Activated CD8-positive, alpha-beta memory T cell treated with anti-CD3 and anti-CD28 coated beads for 36 hours (primary cell): ENCODE measurements around the gene KCNK3. TPM values are rescaled to one million over a fixed set of nuclear protein-coding genes. Genes with fewer than 3 reads are reported as not detected.
"Not testable (repeated sequence)": the region's sequence is repeated elsewhere in the genome, so short reads cannot be mapped to it uniquely, and the experiment has no call there.

Experiments used
- CTCF ChIA-PET: fragments of 350-600 bp; sonication (Branson Sonifier 250); formaldehyde crosslinking; loops from one replicate; lab custom pipeline; 2021; ENCODE audit warnings: antibody characterized with exemption; lab: Charles Lee
- POLR2A ChIA-PET: fragments of 350-600 bp; sonication (Branson Sonifier 250); formaldehyde crosslinking; loops from one replicate; lab custom pipeline; 2021; ENCODE audit warnings: antibody characterized with exemption; lab: Charles Lee
- total RNA-seq, 2 experiments: library from RNA; stranded (reverse); gene quantifications; one replicate each; pipeline ENCODE4 v1.2.3, GENCODE V29; 2021

Gene KCNK3
- total RNA-seq: not detected

GRCh38 chr2:26692279-26692896 lies at the start of gene KCNK3:
TSS of gene KCNK3 (plus strand) at chr2:26692722. CDS start at chr2:26692876, 154 bp downstream.
- ChIA-PET CTCF (interaction anchor here (1.4 kb wide), 1 partner anchor 53 kb away, joined by 3 read pairs; no protein-coding TSS in a partner anchor), POLR2A (interaction anchor here (0.6 kb wide), 1 partner anchor 1584 kb away, joined by 3 read pairs; no protein-coding TSS in a partner anchor)

- POLR2A ChIA-PET: no interaction called here
Observed at GRCh38 chr2:26644188-26644835, 48.2 kb upstream of the KCNK3 start.

GRCh38 chr2:26645762-26646161 lies 46.8 kb upstream of the KCNK3 start:
- ChIA-PET POLR2A (no interaction called here), CTCF (interaction anchor here (0.7 kb wide), 1 partner anchor 423 kb away, joined by 4 read pairs; no protein-coding TSS in a partner anchor)

More at GRCh38 chr2:26644188-26644835, 48.2 kb upstream of the KCNK3 start:
- CTCF ChIA-PET: interaction anchor here (1.0 to 1.2 kb wide), 2 partner anchors 38 to 248 kb away, joined by 4 to 5 read pairs; no protein-coding TSS in a partner anchor

GRCh38 chr2:26646986-26647672 lies 45.4 kb upstream of the KCNK3 start:
- CTCF ChIA-PET: no interaction called here

GRCh38 chr2:26647981-26648380 lies 44.5 kb upstream of the KCNK3 start:
- ChIA-PET CTCF (no interaction called here), POLR2A (no interaction called here)

More at GRCh38 chr2:26646986-26647672, 45.4 kb upstream of the KCNK3 start:
- POLR2A ChIA-PET: no interaction called here

- CTCF ChIA-PET: no interaction called here
- POLR2A ChIA-PET: no interaction called here
Observed at GRCh38 chr2:26648516-26648915, 44.0 kb upstream of the KCNK3 start.

GRCh38 chr2:26649322-26649721 lies 43.2 kb upstream of the KCNK3 start:
- POLR2A ChIA-PET: no interaction called here
- CTCF ChIA-PET: no interaction called here

- ChIA-PET CTCF (no interaction called here), POLR2A (no interaction called here)
Observed at GRCh38 chr2:26649992-26650712, 42.4 kb upstream of the KCNK3 start.

- ChIA-PET CTCF (no interaction called here), POLR2A (no interaction called here)
Observed at GRCh38 chr2:26650713-26651469, 41.6 kb upstream of the KCNK3 start.

- CTCF ChIA-PET: no interaction called here
- POLR2A ChIA-PET: no interaction called here
Observed at GRCh38 chr2:26651470-26651771, 41.1 kb upstream of the KCNK3 start.

GRCh38 chr2:26651799-26652198 lies 40.7 kb upstream of the KCNK3 start:
- CTCF ChIA-PET: no interaction called here

GRCh38 chr2:26652361-26653041 lies 40.0 kb upstream of the KCNK3 start:
- ChIA-PET POLR2A (no interaction called here), CTCF (no interaction called here)

More at GRCh38 chr2:26651799-26652198, 40.7 kb upstream of the KCNK3 start:
- POLR2A ChIA-PET: no interaction called here

GRCh38 chr2:26653207-26654060 lies 39.1 kb upstream of the KCNK3 start:
- ChIA-PET POLR2A (no interaction called here), CTCF (no interaction called here)

- ChIA-PET POLR2A (no interaction called here), CTCF (no interaction called here)
Observed at GRCh38 chr2:26654061-26654340, 38.5 kb upstream of the KCNK3 start.

- CTCF ChIA-PET, POLR2A ChIA-PET: not testable (repeated sequence)
Observed at GRCh38 chr2:26655120-26655519, 37.4 kb upstream of the KCNK3 start.

- CTCF ChIA-PET: no interaction called here
- POLR2A ChIA-PET: no interaction called here
Observed at GRCh38 chr2:26655611-26656195, 36.8 kb upstream of the KCNK3 start.

GRCh38 chr2:26657265-26657664 lies 35.3 kb upstream of the KCNK3 start:
- POLR2A ChIA-PET: no interaction called here
- CTCF ChIA-PET: no interaction called here
